HL-60 (cell line): ENCODE data around the gene COG6.
A peak's percentile ranks its signal among the peaks of the same experiment; 100 is the strongest.

Experiments
- DNase-seq, 2 experiments: peaks; one replicate each; pipeline ENCODE4 v3.0.0-alpha.2; 2010 to 2020; ENCODE audit warnings: low read depth in 1 of 2, low spot score in 1 of 2
- H3K27ac ChIP-seq: fragments of 250-450 bp; sonication (Bioruptor Pico); replicated peaks from 2 replicates; pipeline ENCODE4 v1.5.1; 2020; ENCODE audit warnings: mild to moderate bottlenecking, moderate library complexity
- H3K27me3 ChIP-seq: fragments of 250-450 bp; sonication (Bioruptor Pico); 2 replicates; pipeline ENCODE4 v1.5.1; 2021; ENCODE audit warnings: mild to moderate bottlenecking, moderate library complexity; ENCODE audit not compliant: insufficient read depth, poor library complexity, severe bottlenecking
- H3K4me3 ChIP-seq: replicated peaks from 2 replicates; pipeline ENCODE4 v1.5.1; 2011; ENCODE audit warnings: mild to moderate bottlenecking, control low read depth, low read length; ENCODE audit not compliant: insufficient read depth
- GABPA ChIP-seq: IDR thresholded peaks from 2 replicates; pipeline ENCODE4 v1.6.1; 2012; ENCODE audit warnings: low read depth
- POLR2AphosphoS5 ChIP-seq: IDR thresholded peaks from 2 replicates; pipeline ENCODE4 v1.6.1; 2012; ENCODE audit warnings: low read depth
- REST ChIP-seq: IDR thresholded peaks from 2 replicates; pipeline ENCODE4 v1.6.1; 2012; ENCODE audit warnings: low read depth; ENCODE audit not compliant: insufficient replicate concordance
- SPI1 ChIP-seq: IDR thresholded peaks from 2 replicates; pipeline ENCODE4 v1.6.1; 2012; ENCODE audit warnings: low read depth, mild to moderate bottlenecking, borderline replicate concordance
- TF ChIP-seq, protein P1 (sequence below): IDR thresholded peaks from one replicate; pipeline ENCODE4 v1.5.1; 2011; ENCODE audit warnings: low read length, control low read depth, inconsistent platforms; ENCODE audit not compliant: insufficient read depth

COG6 gene

DNA sequence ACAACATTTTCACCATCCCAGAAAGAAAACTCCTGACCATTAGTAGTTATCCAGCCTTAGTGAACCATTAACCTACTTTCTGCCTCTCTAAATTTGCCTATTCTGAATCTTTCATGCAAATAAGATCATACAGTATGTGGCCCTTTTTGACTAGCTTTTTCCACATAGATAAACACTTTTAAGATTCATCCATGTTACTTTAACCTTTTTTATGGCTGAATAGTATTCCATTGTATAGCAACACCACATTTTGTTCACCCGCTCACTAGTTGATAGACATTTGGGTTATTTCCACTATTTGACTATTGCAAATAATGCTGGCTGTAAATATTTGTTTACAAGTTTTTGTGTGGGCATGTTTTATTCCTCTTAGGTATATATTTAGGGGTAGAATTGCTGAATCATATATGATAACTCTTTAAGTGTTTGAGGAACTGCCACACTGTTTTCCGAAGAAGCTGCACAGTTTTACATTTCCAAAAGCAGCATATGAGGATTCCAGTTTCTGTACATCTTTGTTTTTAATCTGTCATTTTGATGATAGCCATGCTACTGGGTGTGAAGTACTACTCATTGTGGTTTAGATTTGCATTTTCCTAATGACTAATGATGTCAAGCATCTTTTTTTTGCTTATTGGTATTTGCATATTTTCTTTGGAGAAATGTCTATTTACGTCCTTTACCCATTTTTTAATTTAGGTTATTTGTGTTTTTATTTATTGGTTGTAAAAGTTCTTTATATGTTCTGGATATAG, 17.1 kb downstream of the COG6 start:
- no peak for DNase-seq
- TF ChIP-seq REST, result no peak
- no peak overlapping the region for H3K4me3 ChIP-seq

GRCh38 chr13:39675904-39676303, 20.4 kb downstream of the COG6 start:
- Histone ChIP-seq H3K27ac (no peak overlapping the region), H3K27me3 (no peaks in the 10 kb centered on the region), H3K4me3 (no peak overlapping the region)
- no peak for DNase-seq
- TF ChIP-seq SPI1, result no peak
- no peak for TF ChIP-seq REST
- TF ChIP-seq GABPA, result no peak
- TF ChIP-seq, protein P1, sequence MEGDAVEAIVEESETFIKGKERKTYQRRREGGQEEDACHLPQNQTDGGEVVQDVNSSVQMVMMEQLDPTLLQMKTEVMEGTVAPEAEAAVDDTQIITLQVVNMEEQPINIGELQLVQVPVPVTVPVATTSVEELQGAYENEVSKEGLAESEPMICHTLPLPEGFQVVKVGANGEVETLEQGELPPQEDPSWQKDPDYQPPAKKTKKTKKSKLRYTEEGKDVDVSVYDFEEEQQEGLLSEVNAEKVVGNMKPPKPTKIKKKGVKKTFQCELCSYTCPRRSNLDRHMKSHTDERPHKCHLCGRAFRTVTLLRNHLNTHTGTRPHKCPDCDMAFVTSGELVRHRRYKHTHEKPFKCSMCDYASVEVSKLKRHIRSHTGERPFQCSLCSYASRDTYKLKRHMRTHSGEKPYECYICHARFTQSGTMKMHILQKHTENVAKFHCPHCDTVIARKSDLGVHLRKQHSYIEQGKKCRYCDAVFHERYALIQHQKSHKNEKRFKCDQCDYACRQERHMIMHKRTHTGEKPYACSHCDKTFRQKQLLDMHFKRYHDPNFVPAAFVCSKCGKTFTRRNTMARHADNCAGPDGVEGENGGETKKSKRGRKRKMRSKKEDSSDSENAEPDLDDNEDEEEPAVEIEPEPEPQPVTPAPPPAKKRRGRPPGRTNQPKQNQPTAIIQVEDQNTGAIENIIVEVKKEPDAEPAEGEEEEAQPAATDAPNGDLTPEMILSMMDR, result no peak
- no peak for TF ChIP-seq POLR2AphosphoS5

More for the DNA sequence above, 17.1 kb downstream of the COG6 start:
- Histone ChIP-seq H3K27me3 (no peaks in the 10 kb centered on the region), H3K27ac (no peak overlapping the region)

DNA sequence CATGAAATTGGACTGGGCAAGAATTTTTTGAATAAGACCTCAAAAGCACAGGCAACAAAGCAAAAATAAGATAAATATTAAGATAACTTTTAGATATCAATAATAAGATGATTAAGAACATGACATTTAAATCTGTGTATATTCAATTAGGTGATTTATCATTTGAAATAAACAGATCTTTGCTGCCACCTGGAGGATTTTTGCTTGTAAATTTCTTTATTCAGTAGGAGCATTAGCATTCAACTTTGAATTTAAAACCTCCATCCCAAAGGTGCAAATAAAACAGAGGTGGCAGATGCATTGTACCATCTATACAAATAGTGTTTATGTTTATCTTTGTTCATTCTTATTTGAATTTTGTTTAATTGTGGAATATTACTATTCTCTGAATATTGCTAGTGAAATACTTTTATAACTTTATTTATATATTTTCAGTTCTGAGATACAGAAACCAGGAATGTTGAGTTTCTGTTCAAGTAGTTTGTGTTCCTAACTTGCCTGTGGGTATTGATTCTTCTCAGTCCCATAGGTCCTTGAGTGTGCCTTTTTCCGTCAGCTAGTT, 20.9 kb downstream of the COG6 start:
- TF ChIP-seq POLR2AphosphoS5 (no peak), GABPA (no peak), REST (no peak), SPI1 (no peak)
- TF ChIP-seq, protein P1, result no peak
- Histone ChIP-seq H3K27me3 (no peaks in the 10 kb centered on the region), H3K27ac (no peak overlapping the region), H3K4me3 (no peak overlapping the region)
- DNase-seq, result peak in 1 of 2 experiments; percentile 36
